GM19324 (cell line): ENCODE measurements around the gene CST11.

Experiments
- ATAC-seq: cut with Tn5 transposase; IDR thresholded peaks from one replicate; pipeline ENCODE4 v1.9.1; 2021; ENCODE audit warnings: mild to moderate bottlenecking, moderate library complexity; ENCODE audit not compliant: unreplicated experiment, low FRiP score

The CST11 gene

DNA sequence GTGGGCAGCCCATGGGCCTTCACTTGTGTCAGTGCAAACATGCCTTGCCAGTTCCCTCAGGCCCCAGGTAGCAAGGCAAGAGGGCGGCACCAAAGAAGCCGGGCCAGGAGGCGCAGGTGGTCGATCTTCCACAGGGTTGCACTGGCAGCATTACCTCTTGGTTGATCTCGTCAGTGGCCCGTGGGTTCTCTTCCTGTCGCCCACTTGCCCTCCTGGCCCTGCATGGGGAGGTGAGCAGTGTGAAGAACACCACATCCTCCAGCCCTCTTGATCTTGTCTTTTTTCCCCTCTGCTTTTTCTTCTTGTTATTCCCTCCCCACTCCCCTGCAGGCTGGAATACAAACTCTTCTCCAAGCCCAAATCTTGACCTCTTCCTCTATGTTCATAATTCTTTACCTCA lies 3.0 kb upstream of the CST11 start:
- no peak for ATAC-seq

DNA sequence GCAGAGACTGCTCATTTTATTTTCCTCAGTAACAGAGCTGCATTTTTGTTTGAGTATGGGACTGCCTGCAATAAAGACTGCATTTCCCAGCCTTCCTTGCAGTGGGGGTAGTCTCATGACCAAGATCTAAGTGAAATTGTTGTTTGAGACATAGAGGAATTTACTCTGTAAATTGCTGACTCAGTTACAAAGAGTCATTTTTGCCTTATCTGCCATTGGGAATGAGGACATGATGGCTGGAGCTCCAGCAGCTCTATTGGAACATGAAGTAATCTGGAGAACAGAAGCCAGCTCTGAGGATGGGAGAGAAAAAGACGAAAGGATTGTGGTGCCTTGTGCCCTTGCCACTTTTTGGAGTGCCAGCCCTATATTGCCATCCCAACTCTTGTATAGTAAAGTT lies 2.1 kb upstream of the CST11 start:
- ATAC-seq = no peak

DNA sequence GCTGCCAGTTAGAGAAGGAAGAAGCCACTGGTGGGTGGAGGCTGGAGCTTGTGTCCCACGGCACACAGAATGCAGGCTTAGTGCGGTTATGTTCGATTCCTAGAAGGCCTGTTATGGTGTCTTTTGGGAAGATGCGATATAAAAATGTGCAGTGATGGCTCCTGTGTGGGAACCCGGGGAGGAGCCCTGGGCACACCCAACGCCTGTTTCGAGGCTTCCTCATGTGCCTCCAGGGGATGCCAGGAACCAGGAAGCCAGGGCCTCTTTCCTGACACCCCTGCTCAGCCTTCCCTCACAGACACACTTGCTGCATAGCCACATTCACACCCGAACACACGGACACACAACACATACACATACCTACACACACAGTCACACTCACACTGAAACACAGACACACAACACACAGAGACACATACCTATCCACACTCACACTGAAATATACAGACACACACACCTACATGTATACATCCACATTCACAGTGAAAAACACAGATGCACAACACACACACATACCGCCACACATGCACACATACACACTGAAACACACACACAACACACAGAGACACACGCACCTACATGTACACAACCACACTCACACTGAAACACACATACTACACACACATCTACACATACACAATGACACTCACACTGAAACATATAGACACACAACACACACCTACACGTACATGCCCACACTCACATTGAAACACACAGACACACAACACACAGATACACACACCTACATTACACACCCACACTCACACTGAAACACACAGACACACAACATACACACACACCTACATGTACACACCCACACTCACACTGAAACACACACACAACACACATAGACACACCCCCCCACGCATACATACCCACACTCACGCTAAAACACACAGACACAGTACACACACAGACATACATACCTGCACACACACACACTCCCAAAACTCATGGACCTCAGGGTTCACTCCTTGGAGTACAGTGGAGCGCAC lies 1.2 kb upstream of the CST11 start:
- no peak for ATAC-seq

DNA sequence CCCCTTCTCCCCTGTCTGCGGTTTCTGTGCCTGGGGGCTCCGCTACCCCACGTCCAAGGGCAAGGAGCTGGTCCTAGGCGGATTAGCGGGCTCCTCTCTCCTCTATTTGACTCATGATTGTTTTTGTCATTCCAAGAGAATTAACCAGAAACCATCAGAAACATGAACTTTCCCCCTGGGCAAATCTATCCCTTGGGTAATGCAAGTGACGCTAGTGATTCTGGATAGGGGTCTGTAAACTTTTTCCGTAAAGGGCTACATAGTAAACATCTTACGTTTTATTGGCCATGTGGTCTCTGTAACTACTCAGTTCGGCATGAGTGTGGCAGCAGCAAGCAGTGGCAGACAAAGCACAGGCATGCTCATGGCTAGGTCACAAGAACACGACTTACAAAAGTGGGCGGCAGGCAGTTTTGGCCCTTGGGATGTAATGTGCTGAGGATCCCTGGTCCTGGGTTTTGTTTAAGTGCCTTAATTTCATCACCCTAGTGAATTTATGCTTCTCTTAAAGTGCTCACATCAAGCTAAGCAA lies 654 bp downstream of the CST11 start:
- no peak for ATAC-seq

DNA sequence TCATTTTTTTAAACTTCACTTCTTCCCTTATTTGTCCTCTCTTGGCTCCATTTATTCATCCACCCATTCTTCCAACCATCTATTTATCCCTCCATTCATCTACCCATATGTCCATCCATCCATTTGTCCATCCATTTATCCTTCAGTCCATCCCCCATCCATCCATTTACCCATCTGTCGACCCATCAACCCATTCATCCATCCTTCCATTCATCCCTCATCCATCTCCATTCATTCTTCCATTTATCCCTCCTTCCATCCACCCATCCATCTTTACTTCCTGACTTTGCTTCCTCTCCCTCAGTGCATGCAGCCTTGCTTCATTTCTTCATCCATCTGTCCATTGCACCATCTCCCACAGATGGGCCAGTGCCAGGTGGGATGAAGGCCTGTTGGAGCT lies 1.8 kb downstream of the CST11 start:
- ATAC-seq = no peak

DNA sequence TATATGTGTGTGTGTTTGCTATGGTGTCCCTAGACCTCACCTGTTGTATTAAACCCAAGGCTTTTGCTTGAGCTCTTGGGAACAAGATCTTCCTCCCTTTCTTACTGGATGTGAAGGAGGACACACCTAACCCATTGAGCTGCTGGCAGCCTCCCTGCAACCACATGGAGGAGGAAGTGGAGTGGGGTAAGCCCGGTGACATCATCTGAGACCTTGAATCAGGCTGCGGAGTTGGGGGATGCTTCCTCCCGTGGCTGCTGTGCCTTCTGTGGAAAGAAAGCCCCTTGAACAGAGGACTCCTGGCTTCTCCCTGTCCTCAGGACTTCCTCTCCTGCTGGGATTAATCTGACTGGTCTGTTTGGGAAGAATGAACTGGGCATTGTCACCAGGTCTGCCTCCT lies 3.3 kb downstream of the CST11 start:
- no peak for ATAC-seq

DNA sequence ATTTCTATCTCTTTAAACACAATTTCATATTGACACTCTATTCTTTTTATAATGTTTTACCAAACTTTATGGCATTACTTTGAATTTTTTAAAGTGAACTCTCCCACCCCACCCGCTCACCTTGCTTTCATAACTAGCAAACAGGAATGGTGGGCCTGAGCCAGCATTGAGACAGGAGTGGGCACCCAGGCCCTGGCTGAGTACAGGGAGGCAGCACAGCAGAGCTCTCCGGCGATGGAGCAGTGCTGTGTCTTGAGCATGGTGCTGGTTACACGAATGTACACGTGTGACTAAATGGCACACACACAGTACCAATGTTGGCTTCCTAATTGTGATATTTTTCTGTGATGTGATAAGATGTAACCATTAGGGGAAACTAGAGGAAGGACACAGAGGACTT lies 4.5 kb downstream of the CST11 start:
- ATAC-seq = no peak

DNA sequence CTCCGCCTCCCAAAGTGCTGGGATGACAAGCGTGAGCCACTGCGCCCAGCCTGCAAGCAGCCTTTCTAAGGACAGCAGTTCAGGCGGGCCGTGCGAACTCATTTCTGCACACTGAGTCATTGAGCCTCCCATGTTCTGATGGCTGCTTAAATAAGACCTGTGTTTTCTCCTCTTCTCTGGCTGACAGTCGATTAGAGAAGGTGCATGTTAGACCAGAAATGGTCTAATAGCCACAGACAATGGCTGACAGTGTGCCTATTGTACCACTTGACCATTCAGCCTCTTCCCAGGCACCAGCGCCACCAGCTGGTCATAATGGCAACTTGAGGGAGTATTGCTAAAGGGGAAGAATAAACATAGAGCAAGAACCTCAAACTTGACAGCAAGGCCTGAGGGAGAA lies 6.2 kb downstream of the CST11 start:
- no peak for ATAC-seq

DNA sequence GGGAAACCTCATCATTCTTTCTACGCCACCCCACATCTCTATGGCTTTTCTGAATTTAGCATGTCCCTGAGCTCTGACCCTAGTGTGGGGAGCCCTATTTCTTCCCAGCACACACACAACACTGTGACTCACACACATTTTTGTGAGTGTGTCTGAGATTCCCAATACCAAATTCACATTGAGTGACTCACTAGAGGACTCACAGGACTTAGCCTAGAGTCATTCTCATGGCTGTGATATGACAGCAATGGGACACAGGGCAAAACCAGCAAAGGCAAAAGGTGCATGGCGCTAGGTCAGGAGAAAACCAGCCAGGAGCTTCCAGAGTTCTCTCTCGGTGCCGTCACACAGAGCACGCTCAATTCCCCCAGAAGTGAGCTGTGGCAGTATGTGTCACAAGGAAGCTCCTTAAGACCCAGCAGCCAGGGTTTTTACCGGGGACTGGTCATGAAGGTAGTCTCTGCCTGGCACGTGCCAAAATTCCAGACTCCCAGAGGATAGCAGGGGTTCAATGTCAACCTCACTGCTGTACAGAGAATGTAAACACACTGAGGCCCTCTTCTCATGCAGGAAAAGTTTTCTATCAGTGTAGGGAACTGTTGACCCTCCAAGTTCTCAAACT lies 7.0 kb downstream of the CST11 start:
- ATAC-seq = no peak

DNA sequence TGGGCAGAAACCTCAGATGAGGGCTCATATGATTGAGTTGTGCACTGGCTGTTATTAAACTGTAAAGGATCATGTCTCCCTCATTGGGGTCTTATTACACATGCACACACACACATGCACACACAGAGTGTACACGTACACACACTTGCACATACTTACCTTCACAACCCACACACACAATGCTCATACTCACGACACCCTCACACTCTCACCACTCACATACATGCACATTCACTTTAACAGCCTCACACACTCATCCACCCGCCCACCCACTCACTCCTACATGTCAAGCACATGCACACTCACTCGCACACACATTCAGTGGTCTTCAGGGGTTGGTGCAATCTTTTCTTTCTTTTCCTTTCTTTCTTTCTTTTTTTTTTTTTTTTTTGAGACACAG lies 7.8 kb downstream of the CST11 start:
- ATAC-seq = no peak

DNA sequence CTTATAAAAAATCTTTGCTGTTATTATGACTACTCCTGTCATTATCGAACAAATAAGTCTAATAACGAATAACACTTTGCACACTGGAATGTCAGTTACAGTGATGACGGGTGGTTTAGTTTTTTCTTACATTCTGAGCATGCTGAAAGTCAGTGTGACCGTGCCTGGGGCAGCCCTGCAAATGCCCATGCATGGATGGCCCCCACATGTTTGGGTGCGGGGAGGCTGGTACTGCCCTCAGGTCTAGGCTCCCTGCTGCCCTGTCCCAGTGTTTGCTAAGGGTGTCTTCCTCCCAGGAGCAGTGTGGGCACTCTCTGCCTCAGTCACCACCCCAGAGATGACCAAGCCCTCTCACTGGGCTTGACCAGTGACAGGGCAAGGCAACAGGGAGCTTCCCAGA lies 10.2 kb downstream of the CST11 start:
- no peak for ATAC-seq

DNA sequence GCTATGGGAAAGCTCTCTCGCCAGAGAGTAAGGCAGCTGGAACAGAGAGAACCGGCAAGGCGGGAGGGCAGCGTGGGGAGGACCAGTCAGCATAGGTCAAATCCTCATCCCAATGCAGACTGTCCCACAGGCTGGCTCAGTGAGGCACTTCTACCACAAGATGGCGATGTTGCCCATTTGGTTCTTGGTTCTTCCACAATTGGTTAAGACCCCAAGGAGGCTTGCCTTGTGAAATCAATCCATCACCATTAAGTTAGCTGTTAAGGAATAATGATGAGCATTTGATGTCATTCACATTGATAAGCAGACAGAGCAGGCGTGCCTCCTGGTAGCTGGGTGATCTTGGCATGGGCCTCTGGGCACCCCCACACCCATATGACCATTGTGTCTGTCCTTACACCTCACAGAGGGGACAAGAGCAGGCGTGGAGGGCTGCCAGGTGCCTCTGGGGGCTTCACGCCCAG lies 10.8 kb downstream of the CST11 start:
- ATAC-seq = no peak

DNA sequence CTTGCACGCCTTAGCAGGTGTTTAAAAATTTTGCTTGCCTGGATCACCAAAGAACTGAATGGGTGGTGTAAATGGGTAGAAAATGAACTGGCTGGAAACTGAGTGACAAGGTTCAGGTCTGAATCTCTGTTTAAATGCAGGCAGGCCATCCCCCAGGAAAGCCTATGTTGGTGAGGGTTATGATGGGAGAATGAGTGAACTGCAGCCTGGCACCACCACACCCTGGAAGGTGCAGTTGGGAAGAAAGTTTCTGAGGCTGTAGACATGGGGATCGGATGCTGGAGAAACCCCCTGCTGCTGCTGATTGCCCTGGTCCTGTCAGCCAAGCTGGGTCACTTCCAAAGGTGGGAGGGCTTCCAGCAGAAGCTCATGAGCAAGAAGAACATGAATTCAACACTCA lies 12.7 kb downstream of the CST11 start:
- no peak for ATAC-seq

DNA sequence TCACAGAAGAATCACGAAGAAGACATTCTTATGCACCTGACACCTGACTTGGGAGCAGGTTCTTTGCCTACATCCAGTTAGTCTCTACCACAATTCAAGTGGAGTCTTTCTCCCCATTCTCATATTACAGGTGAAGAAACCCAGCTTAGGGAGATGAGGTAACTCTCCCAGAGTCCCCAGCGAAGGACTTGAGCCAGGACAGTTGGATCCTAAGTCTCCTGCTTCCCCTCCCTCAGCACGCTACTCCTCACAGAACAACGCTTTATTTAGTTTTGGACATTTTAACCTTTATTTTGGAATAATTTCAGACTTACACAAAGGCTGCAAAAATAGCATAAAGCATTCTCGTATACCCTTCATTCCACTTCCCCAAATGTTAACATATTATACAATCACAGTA lies 14.0 kb downstream of the CST11 start:
- ATAC-seq = no peak

DNA sequence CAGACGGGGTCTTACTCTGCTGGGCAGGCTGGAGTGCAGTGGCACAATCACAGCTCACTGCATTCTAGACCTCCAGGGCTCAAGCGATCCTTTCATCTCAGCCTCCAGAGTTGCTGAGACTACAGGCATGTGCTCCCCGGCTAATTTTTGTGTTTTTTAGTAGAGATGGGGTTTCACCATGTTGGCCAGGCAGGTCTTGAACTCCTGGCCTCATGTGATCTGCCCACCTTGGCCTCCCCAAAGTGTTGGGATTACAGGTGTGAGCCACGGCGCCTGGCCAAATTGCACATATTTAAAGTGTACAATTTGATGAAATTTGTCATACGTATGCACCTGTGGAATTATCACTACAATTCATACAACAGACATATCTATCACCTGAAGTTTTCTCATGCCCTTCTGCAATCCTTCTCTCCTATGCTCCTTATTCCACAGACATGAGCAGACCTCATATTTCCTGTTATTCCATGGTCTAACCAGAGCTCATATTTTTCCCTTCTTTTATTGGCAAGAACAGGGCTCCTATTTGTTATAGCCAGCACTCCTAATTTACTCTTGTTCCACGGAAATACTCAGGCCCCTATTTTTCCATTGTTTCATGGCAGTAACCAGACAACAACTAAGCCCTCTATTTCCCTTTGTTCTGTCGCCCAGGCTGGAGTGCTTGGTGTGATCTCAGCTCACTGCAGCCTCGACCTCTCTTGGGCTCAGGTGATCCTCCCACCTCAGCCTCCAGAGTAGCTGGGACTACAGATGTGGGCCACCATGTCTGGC lies 15.4 kb downstream of the CST11 start:
- no peak for ATAC-seq

DNA sequence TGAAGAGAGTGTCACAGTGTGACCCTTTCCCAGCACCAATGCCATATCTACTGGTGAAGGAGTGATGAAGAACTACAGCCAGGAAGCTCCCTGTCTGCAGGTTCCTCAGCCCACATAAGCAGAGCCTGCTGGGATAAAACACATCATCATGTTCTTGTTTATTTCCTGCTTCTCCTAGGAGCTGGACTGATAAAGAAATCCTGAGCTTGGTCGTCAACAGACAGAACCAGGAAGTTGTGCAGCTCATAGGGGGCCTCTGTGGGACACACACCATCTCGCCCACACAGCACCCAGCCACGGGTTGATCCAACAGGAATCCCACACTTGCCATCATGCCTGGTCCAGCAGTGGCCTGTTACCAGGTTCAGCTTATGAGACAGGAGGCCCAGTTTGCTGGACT lies 16.0 kb downstream of the CST11 start:
- ATAC-seq = no peak

DNA sequence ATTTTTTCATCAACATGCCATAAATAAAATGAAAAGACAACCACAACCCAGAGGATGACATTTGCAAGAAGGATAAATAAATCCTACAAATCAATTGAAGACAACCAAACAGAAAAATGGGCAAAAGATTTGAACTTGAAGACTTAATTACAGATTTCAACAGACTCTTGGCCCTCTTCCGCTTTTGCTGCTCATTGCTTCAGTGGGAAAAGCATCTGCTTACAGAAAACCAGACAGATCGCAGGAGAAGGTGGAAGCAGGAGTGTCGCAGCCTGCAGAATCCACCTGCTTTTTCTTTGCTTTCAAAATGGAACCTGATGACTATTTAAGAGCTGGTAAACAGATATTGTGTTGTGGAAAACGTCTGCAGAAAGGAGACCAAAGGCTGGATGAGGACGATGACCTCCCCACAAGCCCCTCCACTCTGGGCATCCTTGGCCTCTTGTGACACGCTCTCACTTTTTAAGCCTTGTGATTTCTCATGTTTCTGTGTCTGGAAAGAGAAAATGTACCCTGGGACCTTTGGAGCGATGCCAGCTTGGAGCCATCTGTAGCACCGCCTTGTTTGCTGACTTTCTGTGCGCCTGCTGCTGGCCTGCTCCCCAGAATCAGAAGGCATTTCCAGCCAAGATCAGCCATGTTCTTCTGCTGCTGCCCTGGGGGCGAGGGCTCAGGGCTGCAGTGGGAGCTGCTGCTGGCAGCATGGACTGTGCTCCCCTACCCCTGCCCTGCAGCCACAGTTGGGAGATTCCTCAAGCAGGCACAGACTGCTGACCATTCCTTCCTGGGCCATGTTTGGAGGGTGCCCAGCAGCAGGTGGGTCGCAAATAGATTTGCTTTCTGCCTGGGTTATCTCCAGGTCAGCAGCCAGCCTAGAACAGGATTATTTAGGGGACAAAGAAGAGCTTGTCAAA lies 16.8 kb downstream of the CST11 start:
- no peak for ATAC-seq

DNA sequence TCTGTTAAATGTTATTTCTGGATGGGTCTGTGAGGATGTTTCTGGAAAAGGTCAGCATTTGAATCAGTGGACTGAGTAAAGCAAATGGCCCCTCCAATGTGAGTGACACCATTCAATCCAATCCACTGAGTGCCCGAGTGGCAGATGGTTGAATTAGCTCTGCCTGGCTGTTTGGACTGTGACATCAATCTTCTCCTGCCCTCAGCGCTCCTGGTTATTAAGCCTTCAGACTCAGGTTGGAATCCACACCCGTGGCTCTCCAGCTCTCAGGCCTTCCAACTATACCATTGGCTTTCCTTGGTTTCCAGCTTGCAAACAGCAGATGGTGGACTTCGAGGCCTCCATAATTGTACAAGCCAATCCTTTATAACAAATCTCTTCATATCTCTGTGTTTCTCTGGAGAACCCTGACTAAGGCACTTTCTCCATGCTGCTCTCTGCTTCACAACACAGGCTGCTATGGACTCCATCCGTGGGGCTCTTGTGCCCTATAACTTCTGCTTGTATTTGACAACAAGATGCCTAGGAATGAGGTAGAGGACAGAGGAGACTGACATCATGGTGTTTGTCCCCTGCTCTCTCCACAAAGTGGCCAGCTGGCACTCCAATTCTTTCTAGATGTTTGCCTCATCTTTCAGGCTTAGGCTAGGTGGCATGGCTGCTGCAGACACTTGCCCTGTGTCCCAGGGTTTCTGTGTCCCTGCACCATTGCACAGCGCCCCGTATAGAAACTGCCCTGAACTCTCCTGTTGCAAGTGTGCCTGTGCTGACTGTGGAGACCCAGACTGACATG lies 18.0 kb downstream of the CST11 start:
- no peak for ATAC-seq

DNA sequence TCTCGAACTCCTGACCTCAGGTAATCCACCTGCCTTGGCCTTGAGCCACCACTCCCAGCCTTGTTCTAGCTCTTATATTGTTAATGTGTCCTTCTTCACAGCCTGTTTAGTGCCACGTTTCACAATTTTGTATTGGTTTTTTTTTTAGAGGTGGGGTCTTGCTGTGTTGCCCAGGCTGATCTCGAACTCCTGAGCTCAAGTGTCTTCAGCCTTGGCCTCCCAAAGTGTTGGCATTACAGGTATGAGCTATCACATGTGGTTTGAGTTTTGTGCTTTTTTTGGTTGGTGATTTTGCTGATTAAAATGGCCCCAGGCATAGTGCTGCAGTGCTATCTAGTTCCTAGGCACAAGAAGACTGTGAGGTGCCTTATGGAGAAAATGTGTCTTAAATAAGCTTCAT lies 19.0 kb downstream of the CST11 start:
- ATAC-seq = no peak
